Raji (cell line): ENCODE results near the gene TFB1M.

Experiments used
- POLR2A ChIP-seq: IDR thresholded peaks from 2 replicates; pipeline ENCODE4 v1.6.1; 2011; ENCODE audit warnings: low read depth, low read length, control low read depth; ENCODE audit not compliant: insufficient read depth

The TFB1M gene

GRCh38 chr6:155314092-155314772 lies at the start of gene TFB1M:
TFB1M (minus strand) TSS chr6:155314484; CDS start chr6:155314428, 56 bp downstream.
- TF ChIP-seq POLR2A, result peak; percentile 87

- TF ChIP-seq POLR2A, result no peak
Observed at GRCh38 chr6:155354167-155354566, 39.9 kb upstream of the TFB1M start.

- TF ChIP-seq POLR2A, result no peak
Observed at GRCh38 chr6:155352811-155353210, 38.5 kb upstream of the TFB1M start.

GRCh38 chr6:155352130-155352420 lies 37.8 kb upstream of the TFB1M start:
- no peak for TF ChIP-seq POLR2A

GRCh38 chr6:155351273-155352129 lies 37.2 kb upstream of the TFB1M start:
- TF ChIP-seq POLR2A, result no peak

- no peak for TF ChIP-seq POLR2A
Observed at GRCh38 chr6:155349956-155350355, 35.7 kb upstream of the TFB1M start.

GRCh38 chr6:155349129-155349528 lies 34.8 kb upstream of the TFB1M start:
- no peak for TF ChIP-seq POLR2A

GRCh38 chr6:155347800-155348199 lies 33.5 kb upstream of the TFB1M start:
- no peak for TF ChIP-seq POLR2A

GRCh38 chr6:155346957-155347356 lies 32.7 kb upstream of the TFB1M start:
- no peak for TF ChIP-seq POLR2A

- TF ChIP-seq POLR2A, result no peak
Observed at GRCh38 chr6:155344341-155345006, 30.2 kb upstream of the TFB1M start.

- no peak for TF ChIP-seq POLR2A
Observed at GRCh38 chr6:155341130-155341828, 27.0 kb upstream of the TFB1M start.

GRCh38 chr6:155340464-155341129 lies 26.3 kb upstream of the TFB1M start:
- no peak for TF ChIP-seq POLR2A

- TF ChIP-seq POLR2A, result no peak
Observed at GRCh38 chr6:155335265-155335664, 21.0 kb upstream of the TFB1M start.

- TF ChIP-seq POLR2A, result no peak
Observed at GRCh38 chr6:155333414-155333813, 19.1 kb upstream of the TFB1M start.

- no peak for TF ChIP-seq POLR2A
Observed at GRCh38 chr6:155330922-155331321, 16.6 kb upstream of the TFB1M start.
